ENCODE results near the gene TMEM89.

TMEM89 gene

GRCh38 chr3:48595526-48596121 lies 25.9 kb downstream of the TMEM89 start:
- H3K27ac ChIP-seq (ENCODE audit: low read depth, low read length): no peak overlapping the region
- H4K20me1 ChIP-seq (ENCODE audit: low read depth, low read length): no peaks in the 10 kb centered on the region
- H3K36me3 ChIP-seq (ENCODE audit: low read length): no peaks in the 10 kb centered on the region
- no peaks in the 10 kb centered on the region for H3K79me2 ChIP-seq (ENCODE audit: insufficient read depth, low read length)
- H2AFZ ChIP-seq (ENCODE audit: low read depth, low read length, severe bottlenecking): no peak overlapping the region
- no peaks in the 10 kb centered on the region for H3K27me3 ChIP-seq (ENCODE audit: low read length)
- no peaks in the 10 kb centered on the region for H3K9me2 ChIP-seq (replicated peaks; ENCODE audit: insufficient read depth, low read length)
- no peaks in the 10 kb centered on the region for H3K9me3 ChIP-seq (ENCODE audit: insufficient read depth, low read length)
- no peak overlapping the region for H3K4me3 ChIP-seq (ENCODE audit: insufficient read depth, low read length, poor library complexity, severe bottlenecking)
- H3K9ac ChIP-seq (ENCODE audit: low read length): no peak overlapping the region
- H3F3A ChIP-seq (ENCODE audit: insufficient read depth): no peaks in the 10 kb centered on the region
- H3K4me2 ChIP-seq (ENCODE audit: low read depth, low read length, poor library complexity, severe bottlenecking): no peak overlapping the region
- TF ChIP-seq CTCF (IDR thresholded peaks at IDR 0.05; ENCODE audit: insufficient read depth, low read length, poor library complexity, severe bottlenecking): no peak
- TF ChIP-seq EZH2phosphoT487 (conservative IDR thresholded peaks at IDR 0.05; ENCODE audit: low read length): no peak

GRCh38 chr3:48595075-48595525 lies 26.5 kb downstream of the TMEM89 start, which contains the start of gene COL7A1:
Gene COL7A1 (minus strand): TSS chr3:48595329. CDS start chr3:48595159, 170 bp downstream.
- no peak within 1 kb of the TSS for H3K4me2 ChIP-seq (ENCODE audit: low read depth, low read length, poor library complexity, severe bottlenecking)

GRCh38 chr3:48594417-48595049 lies 27.0 kb downstream of the TMEM89 start:
- Histone ChIP-seq H3K36me3 (ENCODE audit: low read length) (no peaks in the 10 kb centered on the region), H3K27ac (ENCODE audit: low read depth, low read length) (no peak overlapping the region), H3K9me3 (ENCODE audit: insufficient read depth, low read length) (no peaks in the 10 kb centered on the region), H4K20me1 (ENCODE audit: low read depth, low read length) (no peaks in the 10 kb centered on the region), H3K27me3 (ENCODE audit: low read length) (no peaks in the 10 kb centered on the region), H2AFZ (ENCODE audit: low read depth, low read length, severe bottlenecking) (no peak overlapping the region), H3K4me2 (ENCODE audit: low read depth, low read length, poor library complexity, severe bottlenecking) (no peak overlapping the region), H3F3A (ENCODE audit: insufficient read depth) (no peaks in the 10 kb centered on the region), H3K9ac (ENCODE audit: low read length) (no peak overlapping the region), H3K79me2 (ENCODE audit: insufficient read depth, low read length) (no peaks in the 10 kb centered on the region), H3K9me2 (replicated peaks; ENCODE audit: insufficient read depth, low read length) (no peaks in the 10 kb centered on the region), H3K4me3 (ENCODE audit: insufficient read depth, low read length, poor library complexity, severe bottlenecking) (no peak overlapping the region)
- TF ChIP-seq EZH2phosphoT487 (conservative IDR thresholded peaks at IDR 0.05; ENCODE audit: low read length) (no peak), CTCF (IDR thresholded peaks at IDR 0.05; ENCODE audit: insufficient read depth, low read length, poor library complexity, severe bottlenecking) (no peak)

More at GRCh38 chr3:48595075-48595525, 26.5 kb downstream of the TMEM89 start, which contains the start of gene COL7A1:
- H3K4me3 ChIP-seq (ENCODE audit: insufficient read depth, low read length, poor library complexity, severe bottlenecking): no peak within 1 kb of the TSS
- no peaks in the 10 kb centered on the region for H3K27me3 ChIP-seq (ENCODE audit: low read length)
- H2AFZ ChIP-seq (ENCODE audit: low read depth, low read length, severe bottlenecking): no peak within 1 kb of the TSS
- no peaks in the 10 kb centered on the region for H3K9me2 ChIP-seq (replicated peaks; ENCODE audit: insufficient read depth, low read length)
- no peak within 1 kb of the TSS for H3K27ac ChIP-seq (ENCODE audit: low read depth, low read length)
- H3K79me2 ChIP-seq (ENCODE audit: insufficient read depth, low read length): no peaks in the 10 kb centered on the region
- no peaks in the 10 kb centered on the region for H4K20me1 ChIP-seq (ENCODE audit: low read depth, low read length)
- no peaks in the 10 kb centered on the region for H3K9me3 ChIP-seq (ENCODE audit: insufficient read depth, low read length)
- H3K36me3 ChIP-seq (ENCODE audit: low read length): no peaks in the 10 kb centered on the region
- no peak for TF ChIP-seq CTCF (IDR thresholded peaks at IDR 0.05; ENCODE audit: insufficient read depth, low read length, poor library complexity, severe bottlenecking)
- TF ChIP-seq EZH2phosphoT487 (conservative IDR thresholded peaks at IDR 0.05; ENCODE audit: low read length): no peak
- H3F3A ChIP-seq (ENCODE audit: insufficient read depth): no peaks in the 10 kb centered on the region
- H3K9ac ChIP-seq (ENCODE audit: low read length): no peak within 1 kb of the TSS
